CD4-positive, alpha-beta T cell treated with Interleukin-4 for 4 hours (primary cell): ENCODE results near the gene CFAP161.
"Not testable (repeated sequence)": the region's sequence is repeated elsewhere in the genome, so short reads cannot be mapped to it uniquely, and the experiment has no call there.

Experiments
- DNase-seq: peaks from one replicate; pipeline ENCODE4 v3.0.0-alpha.2; 2020

Gene CFAP161

GRCh38 chr15:81108427-81108826, 25.6 kb upstream of the CFAP161 start:
- DNase-seq: no peak

- DNase-seq: no peak
Observed at GRCh38 chr15:81111018-81111417, 23.1 kb upstream of the CFAP161 start.

- DNase-seq: no peak
Observed at GRCh38 chr15:81111510-81112470, 22.3 kb upstream of the CFAP161 start.

- DNase-seq: no peak
Observed at GRCh38 chr15:81113204-81113657, 20.8 kb upstream of the CFAP161 start.

- DNase-seq: no peak
Observed at GRCh38 chr15:81113861-81114291, 20.2 kb upstream of the CFAP161 start.

GRCh38 chr15:81115054-81115939, 18.8 kb upstream of the CFAP161 start:
- no peak for DNase-seq

- no peak for DNase-seq
Observed at GRCh38 chr15:81117136-81117535, 16.9 kb upstream of the CFAP161 start.

GRCh38 chr15:81117581-81117980, 16.5 kb upstream of the CFAP161 start:
- DNase-seq: no peak

- DNase-seq: no peak
Observed at GRCh38 chr15:81118361-81118760, 15.7 kb upstream of the CFAP161 start.

- DNase-seq: no peak
Observed at GRCh38 chr15:81120069-81120468, 14.0 kb upstream of the CFAP161 start.

GRCh38 chr15:81126892-81127291, 7.2 kb upstream of the CFAP161 start:
- no peak for DNase-seq

- DNase-seq: not testable (repeated sequence)
Observed at GRCh38 chr15:81141478-81141877, 7.4 kb downstream of the CFAP161 start.

GRCh38 chr15:81146006-81146405, 11.9 kb downstream of the CFAP161 start:
- DNase-seq: no peak

GRCh38 chr15:81146466-81146865, 12.4 kb downstream of the CFAP161 start:
- no peak for DNase-seq

GRCh38 chr15:81151389-81151788, 17.3 kb downstream of the CFAP161 start:
- no peak for DNase-seq

GRCh38 chr15:81152339-81152738, 18.3 kb downstream of the CFAP161 start:
- no peak for DNase-seq

GRCh38 chr15:81152799-81153198, 18.7 kb downstream of the CFAP161 start:
- DNase-seq: no peak

- peak; percentile 15 for DNase-seq
Observed at GRCh38 chr15:81155375-81156218, 21.5 kb downstream of the CFAP161 start.

- no peak for DNase-seq
Observed at GRCh38 chr15:81156324-81156723, 22.3 kb downstream of the CFAP161 start.

GRCh38 chr15:81157195-81157938, 23.3 kb downstream of the CFAP161 start:
- no peak for DNase-seq

- no peak for DNase-seq
Observed at GRCh38 chr15:81157939-81158223, 23.8 kb downstream of the CFAP161 start.

GRCh38 chr15:81158561-81158960, 24.5 kb downstream of the CFAP161 start:
- DNase-seq: not testable (repeated sequence)
